ENCODE data around the gene GARIN5B. TPM values are rescaled to one million over a fixed set of nuclear protein-coding genes. Genes with fewer than 3 reads are reported as not detected.

GARIN5B gene
- total and polyA plus RNA-seq, 2 of the 8 experiments (the other 6 are each of a cell fraction or from before 2014, with no cell fraction given), result 0.03 TPM; not detected in 1

DNA sequence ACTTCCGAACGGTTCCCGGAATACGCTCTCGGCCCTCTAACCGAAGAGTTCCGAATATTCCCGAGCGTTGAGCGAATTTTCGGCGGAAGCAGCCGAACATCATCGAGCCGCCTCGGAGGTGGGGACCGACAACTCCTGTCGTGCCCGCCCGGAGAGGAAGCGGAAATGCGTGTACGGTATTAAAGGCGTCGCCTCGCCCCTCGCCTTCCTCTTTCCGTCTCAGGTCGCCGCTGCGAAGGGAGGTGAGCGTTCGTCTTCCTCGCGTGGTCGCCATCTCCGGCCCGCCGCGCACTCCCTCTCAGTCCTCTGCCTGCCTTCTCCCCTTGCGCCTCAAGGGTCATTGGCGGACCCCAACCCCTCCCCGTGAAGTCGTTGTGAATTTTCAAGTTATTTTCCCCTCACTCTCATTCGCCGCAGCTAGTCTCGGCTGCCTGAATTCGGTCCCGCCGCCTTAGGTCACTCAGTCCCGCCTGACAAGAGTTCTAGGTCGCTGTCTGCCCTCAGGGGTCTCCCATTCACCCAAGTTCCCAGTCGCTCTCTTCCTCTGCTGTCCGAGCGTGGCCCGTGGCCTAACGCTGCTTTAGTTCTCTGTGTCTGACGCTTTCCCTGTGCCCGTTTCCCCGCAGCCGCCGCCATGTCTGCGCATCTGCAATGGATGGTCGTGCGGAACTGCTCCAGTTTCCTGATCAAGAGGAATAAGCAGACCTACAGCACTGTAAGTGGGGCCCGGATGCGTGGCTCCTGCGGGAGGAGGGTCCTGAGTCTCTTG, 22.8 kb upstream of the GARIN5B start, which contains the start of gene RPL28 (continued):
- peak; percentile 83; the same call in 1 of the 2 replicates for TF ChIP-seq GABPA (IDR thresholded peaks at IDR 0.05; ENCODE audit: borderline replicate concordance, insufficient read depth, low read length)
- no peak for TF ChIP-seq TEAD4 (IDR thresholded peaks at IDR 0.05; ENCODE audit: low read depth, low read length)
- TF ChIP-seq SIRT6 (IDR thresholded peaks at IDR 0.05; ENCODE audit: low read length), result no peak
- TF ChIP-seq TBP (IDR thresholded peaks at IDR 0.05; ENCODE audit: low read depth, low read length), result peak; percentile 98
- TF ChIP-seq CBX8 (IDR thresholded peaks at IDR 0.05; ENCODE audit: borderline replicate concordance, low read depth, low read length), result no peak
- no peak for TF ChIP-seq CHD2 (IDR thresholded peaks at IDR 0.05; ENCODE audit: low read length)
- TF ChIP-seq SIX5 (IDR thresholded peaks at IDR 0.05; ENCODE audit: low read depth, low read length), result no peak
- no peak for TF ChIP-seq NANOG (IDR thresholded peaks at IDR 0.05; ENCODE audit: insufficient read depth, low read depth, low read length, poor library complexity, severe bottlenecking)
- TF ChIP-seq, protein P1, sequence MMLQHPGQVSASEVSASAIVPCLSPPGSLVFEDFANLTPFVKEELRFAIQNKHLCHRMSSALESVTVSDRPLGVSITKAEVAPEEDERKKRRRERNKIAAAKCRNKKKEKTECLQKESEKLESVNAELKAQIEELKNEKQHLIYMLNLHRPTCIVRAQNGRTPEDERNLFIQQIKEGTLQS (IDR thresholded peaks at IDR 0.05; ENCODE audit: insufficient read depth, low read depth, low read length), result no peak
- TF ChIP-seq GTF2F1 (IDR thresholded peaks at IDR 0.05; ENCODE audit: borderline replicate concordance, low read depth, low read length), result peak; percentile 89
- TF ChIP-seq EZH2 (IDR thresholded peaks at IDR 0.05; ENCODE audit: low read depth, low read length, severe bottlenecking), result no peak
- peak; percentile 100 for TF ChIP-seq TAF1 (IDR thresholded peaks at IDR 0.05; ENCODE audit: low read depth, low read length)
- no peak for TF ChIP-seq BRCA1 (IDR thresholded peaks at IDR 0.05; ENCODE audit: low read depth, low read length)
- TF ChIP-seq SP1 (IDR thresholded peaks at IDR 0.05; ENCODE audit: low read depth, low read length), result no peak
- TF ChIP-seq RNF2 (IDR thresholded peaks at IDR 0.05; ENCODE audit: borderline replicate concordance, low read depth, low read length, missing control alignments, poor library complexity, severe bottlenecking), result no peak
- no peak for TF ChIP-seq SRF (IDR thresholded peaks at IDR 0.05; ENCODE audit: low read depth, low read length)
- TF ChIP-seq JUN (IDR thresholded peaks at IDR 0.05; ENCODE audit: low read depth, low read length), result no peak
- TF ChIP-seq BACH1 (IDR thresholded peaks at IDR 0.05; ENCODE audit: low read length), result no peak
- peak; percentile 85 for TF ChIP-seq CREB1 (IDR thresholded peaks at IDR 0.05)
- no peak for TF ChIP-seq CBX5 (IDR thresholded peaks at IDR 0.05; ENCODE audit: low read depth, low read length)
- peak; percentile 23 for TF ChIP-seq ASH2L (IDR thresholded peaks at IDR 0.05; ENCODE audit: low read length)
- no peak for TF ChIP-seq POU5F1 (IDR thresholded peaks at IDR 0.05; ENCODE audit: low read depth, low read length)
- TF ChIP-seq, protein P2, sequence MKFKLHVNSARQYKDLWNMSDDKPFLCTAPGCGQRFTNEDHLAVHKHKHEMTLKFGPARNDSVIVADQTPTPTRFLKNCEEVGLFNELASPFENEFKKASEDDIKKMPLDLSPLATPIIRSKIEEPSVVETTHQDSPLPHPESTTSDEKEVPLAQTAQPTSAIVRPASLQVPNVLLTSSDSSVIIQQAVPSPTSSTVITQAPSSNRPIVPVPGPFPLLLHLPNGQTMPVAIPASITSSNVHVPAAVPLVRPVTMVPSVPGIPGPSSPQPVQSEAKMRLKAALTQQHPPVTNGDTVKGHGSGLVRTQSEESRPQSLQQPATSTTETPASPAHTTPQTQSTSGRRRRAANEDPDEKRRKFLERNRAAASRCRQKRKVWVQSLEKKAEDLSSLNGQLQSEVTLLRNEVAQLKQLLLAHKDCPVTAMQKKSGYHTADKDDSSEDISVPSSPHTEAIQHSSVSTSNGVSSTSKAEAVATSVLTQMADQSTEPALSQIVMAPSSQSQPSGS (IDR thresholded peaks at IDR 0.05; ENCODE audit: low read length), result no peak

Measured in H1 (cell line).